ENCODE data around the gene STOML3.

GRCh38 chr13:38950987-38951386 is 39.6 kb downstream of the STOML3 start:
- TF ChIP-seq IRF2 (CRISPR knock-in tag; IDR thresholded peaks at IDR 0.05; ENCODE audit: borderline replicate concordance, low read depth) (no peak), OVOL2 (CRISPR knock-in tag; IDR thresholded peaks at IDR 0.05; ENCODE audit: borderline replicate concordance) (no peak), CTCF (IDR thresholded peaks at IDR 0.05) (no peak), CREM (CRISPR knock-in tag; IDR thresholded peaks at IDR 0.05) (no peak), JAZF1 (CRISPR knock-in tag; IDR thresholded peaks at IDR 0.05) (no peak), CDX4 (CRISPR knock-in tag; IDR thresholded peaks at IDR 0.05; ENCODE audit: borderline replicate concordance) (no peak), FOXJ3 (CRISPR knock-in tag; IDR thresholded peaks at IDR 0.05; ENCODE audit: borderline replicate concordance) (no peak), CREB1 (CRISPR knock-in tag; IDR thresholded peaks at IDR 0.05) (no peak), TEAD4 (CRISPR knock-in tag; IDR thresholded peaks at IDR 0.05) (no peak), GRHL2 (CRISPR knock-in tag; IDR thresholded peaks at IDR 0.05; ENCODE audit: insufficient replicate concordance, severe bottlenecking) (no peak), FOXP1 (CRISPR knock-in tag; IDR thresholded peaks at IDR 0.05; ENCODE audit: borderline replicate concordance) (no peak)
- TF ChIP-seq, protein P1, sequence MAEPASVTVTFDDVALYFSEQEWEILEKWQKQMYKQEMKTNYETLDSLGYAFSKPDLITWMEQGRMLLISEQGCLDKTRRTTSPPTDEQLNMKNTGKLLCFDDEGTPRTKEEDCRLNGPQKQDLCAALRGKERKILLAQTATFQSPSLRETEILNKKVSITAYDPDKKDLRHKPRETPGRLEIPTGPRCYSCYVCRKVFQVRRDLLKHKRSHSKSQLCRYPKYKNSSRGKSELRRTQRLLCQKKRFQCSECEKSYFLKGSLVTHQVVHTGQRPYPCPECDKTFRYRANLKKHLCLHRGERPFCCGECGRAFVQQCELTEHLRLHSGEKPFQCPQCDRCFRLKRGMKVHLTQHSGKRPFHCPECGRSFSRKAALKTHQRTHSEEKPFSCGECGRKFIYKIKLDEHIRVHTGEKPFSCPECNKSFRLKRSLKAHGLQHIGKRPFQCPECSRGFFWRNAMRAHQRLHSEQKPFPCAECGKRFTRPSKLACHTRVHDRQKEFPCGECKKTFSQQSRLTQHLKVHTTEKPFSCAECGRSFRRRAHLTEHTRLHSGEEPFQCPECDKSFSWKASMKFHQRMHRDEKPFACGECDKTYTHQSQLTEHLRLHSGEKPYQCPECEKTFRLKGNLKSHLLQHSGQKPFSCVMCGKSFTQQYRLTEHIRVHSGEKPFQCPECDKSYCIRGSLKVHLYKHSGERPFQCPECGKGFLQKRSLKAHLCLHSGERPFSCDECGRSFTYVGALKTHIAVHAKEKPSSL (CRISPR knock-in tag; conservative IDR thresholded peaks at IDR 0.05), result no peak
- TF ChIP-seq, protein P2, sequence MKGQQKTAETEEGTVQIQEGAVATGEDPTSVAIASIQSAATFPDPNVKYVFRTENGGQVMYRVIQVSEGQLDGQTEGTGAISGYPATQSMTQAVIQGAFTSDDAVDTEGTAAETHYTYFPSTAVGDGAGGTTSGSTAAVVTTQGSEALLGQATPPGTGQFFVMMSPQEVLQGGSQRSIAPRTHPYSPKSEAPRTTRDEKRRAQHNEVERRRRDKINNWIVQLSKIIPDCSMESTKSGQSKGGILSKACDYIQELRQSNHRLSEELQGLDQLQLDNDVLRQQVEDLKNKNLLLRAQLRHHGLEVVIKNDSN (CRISPR knock-in tag; IDR thresholded peaks at IDR 0.05), result no peak
